Measurements from ENCODE around the gene GKN1.

DNA sequence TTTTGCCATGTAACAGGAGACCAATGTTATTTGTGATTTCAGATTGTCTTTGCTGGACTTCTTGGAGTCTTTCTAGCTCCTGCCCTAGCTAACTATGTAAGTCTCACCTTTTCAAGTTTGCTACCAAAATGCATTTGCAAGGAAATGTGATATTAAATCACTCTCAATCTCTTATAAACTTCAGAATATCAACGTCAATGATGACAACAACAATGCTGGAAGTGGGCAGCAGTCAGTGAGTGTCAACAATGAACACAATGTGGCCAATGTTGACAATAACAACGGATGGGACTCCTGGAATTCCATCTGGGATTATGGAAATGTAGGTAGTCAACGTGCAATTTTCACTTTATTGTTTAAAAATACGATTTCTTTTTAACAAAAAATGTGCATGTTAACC lies 3.0 kb downstream of the GKN1 start:
- no peak for TF ChIP-seq POLR2AphosphoS5 (IDR thresholded peaks at IDR 0.05)
- TF ChIP-seq, protein P1, sequence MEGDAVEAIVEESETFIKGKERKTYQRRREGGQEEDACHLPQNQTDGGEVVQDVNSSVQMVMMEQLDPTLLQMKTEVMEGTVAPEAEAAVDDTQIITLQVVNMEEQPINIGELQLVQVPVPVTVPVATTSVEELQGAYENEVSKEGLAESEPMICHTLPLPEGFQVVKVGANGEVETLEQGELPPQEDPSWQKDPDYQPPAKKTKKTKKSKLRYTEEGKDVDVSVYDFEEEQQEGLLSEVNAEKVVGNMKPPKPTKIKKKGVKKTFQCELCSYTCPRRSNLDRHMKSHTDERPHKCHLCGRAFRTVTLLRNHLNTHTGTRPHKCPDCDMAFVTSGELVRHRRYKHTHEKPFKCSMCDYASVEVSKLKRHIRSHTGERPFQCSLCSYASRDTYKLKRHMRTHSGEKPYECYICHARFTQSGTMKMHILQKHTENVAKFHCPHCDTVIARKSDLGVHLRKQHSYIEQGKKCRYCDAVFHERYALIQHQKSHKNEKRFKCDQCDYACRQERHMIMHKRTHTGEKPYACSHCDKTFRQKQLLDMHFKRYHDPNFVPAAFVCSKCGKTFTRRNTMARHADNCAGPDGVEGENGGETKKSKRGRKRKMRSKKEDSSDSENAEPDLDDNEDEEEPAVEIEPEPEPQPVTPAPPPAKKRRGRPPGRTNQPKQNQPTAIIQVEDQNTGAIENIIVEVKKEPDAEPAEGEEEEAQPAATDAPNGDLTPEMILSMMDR (IDR thresholded peaks at IDR 0.05), result no peak
